ENCODE results near the gene CAMTA1.

Gene CAMTA1

DNA sequence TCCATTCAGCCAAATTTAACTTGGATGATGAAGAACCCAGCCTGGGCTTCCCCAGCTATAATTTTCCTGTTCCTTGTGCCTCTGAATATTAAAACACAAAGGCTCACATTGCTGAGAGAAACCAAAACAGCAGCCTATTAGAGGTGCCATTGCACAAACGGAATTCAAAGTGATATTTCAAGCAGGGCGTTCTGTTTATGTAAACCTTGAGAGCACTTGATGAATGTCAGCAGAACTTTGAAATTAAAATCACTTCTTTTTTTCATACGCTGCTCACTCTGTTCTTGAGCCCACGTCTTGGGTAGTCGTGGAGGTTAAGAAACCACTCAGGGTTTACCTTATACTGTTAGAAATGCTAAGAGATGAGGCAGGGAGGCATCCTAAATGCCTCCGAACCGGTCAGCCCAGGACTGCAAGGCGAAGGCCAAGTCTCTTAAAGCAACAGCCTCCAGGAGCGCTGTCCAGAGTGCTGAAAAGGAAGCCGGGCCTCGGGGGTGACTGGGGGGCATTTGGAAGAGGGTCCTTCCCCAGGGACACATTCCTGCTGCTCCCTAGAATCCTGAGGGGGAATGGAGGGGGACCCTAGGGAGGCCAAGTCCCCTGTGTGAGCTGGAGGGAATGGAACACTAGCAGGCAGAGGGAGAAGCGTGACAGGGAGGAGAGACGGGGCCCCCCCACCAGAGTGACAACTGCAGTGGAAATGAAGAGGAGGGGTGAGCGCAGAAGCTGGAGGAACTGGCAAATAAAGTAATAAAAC, 831.0 kb downstream of the CAMTA1 start:
- peak; percentile 49 for DNase-seq (ENCODE audit: low spot score)

DNA sequence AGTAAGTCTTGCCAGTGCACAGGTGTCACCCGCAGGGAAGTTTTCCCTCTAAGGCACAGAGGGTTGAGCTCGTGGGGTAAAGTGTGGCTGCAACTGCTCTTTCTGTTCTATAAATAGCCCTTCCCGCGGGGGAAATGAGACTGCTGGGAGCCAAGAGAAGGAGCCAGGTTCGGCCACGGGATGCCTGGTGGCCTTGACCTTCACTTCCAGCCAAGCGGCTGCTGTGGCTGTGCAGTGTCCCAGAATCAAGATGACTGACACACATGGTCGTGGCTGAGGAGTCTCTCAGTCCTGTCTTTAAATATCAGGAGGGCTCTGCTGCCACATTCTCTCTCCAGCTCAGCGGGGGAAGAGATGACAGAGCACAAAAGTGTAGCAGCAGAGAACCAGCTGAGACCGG, 831.7 kb downstream of the CAMTA1 start:
- no peak for DNase-seq (ENCODE audit: low spot score)

DNA sequence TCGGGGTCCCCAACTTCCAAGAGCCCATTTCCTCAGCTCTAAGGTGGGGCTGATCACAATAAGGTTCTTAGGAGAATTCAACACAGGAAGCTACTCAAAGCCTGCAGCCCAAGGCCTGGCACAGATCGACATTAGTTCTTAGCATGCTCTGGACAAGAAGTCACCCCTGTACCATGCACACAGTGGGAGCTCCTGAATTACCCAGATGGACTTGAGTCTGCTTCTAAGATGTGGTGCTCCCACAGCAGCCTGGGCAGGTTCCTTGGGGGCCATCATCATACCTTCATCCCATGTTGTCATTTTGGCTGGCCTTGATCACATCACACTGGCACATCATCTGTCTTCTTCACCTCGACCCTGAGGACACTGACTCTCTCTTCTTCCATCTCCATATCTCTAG, 832.6 kb downstream of the CAMTA1 start:
- DNase-seq (ENCODE audit: low spot score): no peak

DNA sequence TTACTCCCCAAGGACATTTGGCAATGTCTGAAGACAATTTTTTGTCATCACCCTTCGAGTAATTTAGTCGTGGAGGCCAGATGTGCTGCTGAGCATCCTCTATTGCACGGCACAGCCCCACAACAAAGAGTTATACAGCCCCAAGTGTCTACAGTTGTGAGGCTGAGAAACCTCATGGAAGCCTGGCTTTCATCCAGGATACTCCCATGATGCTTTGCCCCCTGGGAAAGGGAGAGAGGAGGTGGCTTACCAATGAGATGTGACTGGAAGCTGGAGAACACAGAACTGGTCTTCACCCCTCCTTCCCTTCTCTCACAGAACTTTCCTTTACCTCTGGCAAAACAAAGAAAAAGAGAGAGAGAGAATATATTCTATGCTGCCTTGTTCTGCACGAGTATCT, 834.9 kb downstream of the CAMTA1 start:
- DNase-seq (ENCODE audit: low spot score): no peak

DNA sequence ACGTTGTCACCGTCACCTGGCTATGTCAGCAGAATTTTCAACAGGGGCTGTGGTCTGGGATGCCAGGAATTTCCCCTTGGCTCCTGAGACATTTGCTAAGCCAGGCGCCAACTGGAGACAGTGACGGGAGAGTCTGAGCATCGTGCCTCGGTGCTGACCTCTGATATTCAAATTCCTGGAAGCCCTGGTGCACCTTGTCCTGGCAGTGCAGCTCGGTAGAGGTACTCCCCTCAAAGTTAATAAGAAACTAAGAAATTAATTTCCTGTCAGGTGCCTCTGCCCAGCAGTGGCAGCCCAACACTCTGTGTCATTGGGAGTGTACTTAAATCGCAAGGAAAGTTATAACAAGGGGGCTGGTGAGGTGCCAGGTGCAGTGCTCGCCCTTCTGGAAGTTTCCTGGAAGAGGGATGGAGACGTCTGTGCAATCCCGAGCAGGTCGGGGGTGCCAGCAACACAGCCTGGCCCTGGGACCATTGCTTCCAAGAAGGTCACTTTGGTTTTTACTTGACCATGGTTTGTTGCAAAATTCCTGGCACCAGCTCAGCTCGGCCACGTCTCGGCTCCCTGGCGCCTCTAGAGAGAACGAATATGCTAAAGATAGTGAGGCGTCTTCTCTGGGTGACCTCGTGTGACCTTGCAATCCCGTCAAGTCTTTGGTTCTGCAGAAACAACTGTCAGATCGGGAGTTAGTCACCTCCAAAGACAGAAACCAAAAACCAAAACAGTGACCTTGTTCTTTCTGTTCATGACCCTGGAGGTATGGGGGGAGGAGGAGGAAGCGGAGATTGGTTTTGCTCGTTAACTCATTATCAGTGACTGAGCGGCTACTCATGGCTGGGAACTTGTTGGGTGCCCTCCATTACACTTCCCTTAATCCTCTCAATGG, 836.3 kb downstream of the CAMTA1 start:
- no peak for DNase-seq (ENCODE audit: low spot score)

DNA sequence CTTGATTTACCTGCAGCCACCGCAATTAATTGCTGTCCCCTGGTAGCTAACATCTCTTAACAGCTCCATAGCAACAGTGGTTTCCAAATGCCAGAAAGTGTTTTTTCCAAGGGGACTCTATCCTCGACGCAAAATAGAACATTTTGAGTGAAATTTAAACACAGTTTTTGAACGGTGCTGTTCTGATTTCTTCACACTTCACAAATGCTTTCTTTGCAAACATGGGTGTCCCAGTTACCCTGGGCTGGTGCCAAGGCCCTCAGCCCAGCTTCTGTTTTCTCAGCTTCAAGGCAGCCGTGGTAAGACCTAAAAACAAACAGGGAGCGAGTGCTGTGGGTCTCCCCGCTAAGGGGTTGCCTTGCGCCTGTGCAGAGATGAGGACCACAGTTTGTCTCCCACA, 838.6 kb downstream of the CAMTA1 start:
- DNase-seq (ENCODE audit: low spot score): no peak

DNA sequence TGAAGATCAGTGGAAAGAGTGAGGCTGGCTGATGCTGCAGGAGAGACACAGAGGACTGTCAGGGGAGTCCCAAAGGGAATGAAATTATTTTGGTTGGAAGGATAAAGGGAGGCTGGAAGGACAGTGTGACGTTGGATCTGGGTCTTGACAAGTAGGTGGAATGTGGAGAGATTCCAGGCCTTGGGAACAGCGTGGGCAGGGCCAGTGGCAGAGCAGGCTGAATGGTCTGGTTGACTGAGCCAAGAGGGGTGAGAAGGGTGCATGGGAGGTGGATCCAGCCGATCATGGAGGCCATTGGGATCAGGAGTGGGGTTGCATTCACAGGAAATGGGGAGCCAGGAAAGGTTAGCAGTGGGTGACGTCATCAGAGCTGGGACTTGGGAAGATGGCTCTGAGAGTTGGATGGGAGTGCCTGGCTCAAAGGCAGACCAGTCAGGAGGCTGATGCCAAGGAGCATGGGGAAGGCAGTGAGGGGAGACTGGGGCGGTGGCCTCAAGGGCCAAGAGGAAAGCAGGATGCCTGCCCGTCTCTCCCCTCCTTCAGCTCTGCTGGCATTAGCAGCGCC, 839.6 kb downstream of the CAMTA1 start:
- no peak for DNase-seq (ENCODE audit: low spot score)

DNA sequence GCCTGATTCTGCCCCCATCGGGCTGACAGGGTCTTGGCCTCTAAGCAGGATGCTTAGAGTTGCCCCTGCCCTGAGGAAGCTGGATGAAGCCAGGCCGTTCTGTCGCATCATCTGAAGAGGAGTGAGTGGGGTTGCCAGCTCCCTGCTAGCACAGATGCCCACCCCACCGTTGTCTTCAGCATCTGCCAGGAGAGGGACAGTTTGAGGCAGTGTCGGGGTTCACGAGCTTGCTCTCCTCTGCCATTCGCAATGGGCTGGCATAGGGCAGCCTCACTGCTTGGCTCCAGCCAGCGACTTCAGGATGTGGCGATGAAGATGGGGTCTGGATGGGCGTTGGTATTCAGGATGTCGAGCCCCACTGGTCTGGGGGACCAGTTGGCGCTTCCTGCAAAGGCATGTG, 840.1 kb downstream of the CAMTA1 start:
- DNase-seq (ENCODE audit: low spot score): no peak

DNA sequence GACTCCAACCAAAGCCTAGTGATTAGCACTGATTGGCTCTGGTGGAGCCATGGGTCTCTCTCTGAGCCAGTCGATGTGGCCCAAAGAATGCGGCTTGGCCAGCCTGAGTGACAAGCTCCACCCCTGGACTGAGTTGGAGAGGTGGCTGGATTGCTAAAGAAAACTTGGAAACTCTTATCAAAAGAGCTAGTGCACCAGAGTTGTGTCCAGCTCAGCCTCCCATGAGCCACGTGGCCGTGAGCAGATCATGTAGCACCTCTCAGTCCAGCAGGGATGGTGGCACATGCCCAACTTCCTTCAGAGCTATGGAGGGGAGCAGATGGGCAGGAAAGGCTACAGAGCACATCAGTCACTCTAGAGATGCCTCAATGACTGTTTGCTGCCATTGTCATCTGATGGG, 843.0 kb downstream of the CAMTA1 start:
- DNase-seq (ENCODE audit: low spot score): no peak

DNA sequence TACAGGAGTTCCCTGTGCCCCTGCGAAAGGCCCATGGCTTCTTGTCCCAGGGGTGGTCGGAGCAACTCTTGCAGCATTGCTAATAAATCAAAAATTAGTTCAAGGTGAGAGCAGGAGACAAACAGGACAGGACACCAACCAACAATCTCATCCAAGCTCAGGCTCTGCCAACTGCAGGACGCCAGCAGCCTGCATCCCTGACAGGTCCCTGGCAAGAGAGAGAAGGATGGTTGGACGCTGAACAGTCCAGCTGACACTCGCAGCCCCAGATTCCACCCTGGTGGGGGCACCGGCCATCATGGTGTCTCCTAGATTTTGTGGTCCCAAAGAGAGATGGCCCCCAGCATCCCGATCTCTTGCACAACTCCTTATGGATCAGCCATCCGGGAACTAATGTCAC, 843.8 kb downstream of the CAMTA1 start:
- DNase-seq (ENCODE audit: low spot score): no peak

DNA sequence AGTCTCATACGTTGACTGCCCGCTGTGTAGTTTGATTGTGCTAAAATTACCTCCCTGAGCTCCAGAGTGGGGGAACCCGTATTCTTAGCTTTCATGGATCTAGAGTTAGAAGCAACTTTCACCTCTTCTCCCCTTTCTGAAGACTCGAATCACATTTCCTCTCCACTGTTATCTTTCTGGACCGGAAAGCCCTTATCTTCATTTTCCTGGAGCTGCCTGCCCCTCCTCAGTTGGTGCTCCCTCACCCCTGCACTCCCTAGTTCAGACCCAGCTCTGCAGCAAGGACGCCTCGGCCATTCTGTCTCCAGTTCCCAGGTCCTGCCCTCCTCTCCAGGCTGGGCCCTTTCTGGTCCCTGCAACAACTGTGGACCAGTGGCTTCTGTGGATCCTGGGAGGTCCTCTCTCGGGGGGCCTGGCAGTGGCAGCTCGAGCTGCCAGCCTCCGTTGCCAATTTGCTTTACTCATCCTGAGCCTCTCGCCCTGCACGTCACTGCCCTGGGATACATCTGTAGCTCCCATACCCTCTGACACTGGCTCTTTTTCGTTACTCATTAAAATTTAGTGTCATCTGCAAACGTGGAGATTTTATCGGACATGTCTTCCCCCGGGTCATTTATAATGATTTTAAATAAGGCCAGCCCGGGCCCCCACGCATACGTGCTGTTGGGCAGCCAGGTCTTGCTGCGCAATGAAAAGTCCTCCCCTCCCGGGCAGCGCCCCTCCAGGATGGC, 844.4 kb downstream of the CAMTA1 start:
- DNase-seq (ENCODE audit: low spot score): no peak

DNA sequence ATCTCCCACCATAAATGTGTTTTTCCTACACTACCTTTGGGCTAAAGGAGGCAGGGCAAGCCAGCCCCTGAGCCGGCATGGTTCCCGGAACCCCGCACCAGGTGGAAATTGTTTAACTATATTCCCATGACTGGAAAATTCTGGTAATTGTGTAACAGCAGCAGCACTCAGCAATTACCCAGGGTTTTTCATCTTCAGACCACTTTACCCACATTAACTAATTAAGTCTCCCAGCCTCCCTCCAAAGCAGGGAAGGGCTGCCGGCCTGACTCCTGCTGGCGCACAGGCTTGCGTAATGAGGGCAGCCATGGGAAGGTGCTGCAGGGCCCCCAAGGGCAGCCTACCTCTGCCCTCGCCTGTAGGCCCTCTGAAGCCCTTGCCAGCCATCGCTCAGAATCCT, 845.1 kb downstream of the CAMTA1 start:
- DNase-seq (ENCODE audit: low spot score): no peak

DNA sequence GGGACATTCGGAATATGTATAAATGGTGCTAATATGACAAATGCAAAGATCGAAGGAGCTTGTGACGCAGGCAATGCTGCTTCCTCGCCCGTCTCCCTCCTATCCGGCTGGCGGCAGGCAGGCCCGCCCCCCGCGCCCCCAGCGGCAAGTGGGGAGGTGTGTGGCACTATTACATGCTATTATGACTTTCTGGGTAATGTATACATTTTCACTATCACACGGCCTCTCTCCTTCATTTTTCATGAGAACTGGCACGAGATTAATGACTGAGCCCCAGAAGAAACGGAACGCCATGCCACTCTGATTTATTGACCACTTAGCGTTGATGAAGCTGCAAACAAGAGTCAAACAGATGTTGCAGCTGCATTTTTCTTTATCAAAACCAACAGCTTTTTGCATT, 846.9 kb downstream of the CAMTA1 start:
- DNase-seq (ENCODE audit: low spot score): no peak

DNA sequence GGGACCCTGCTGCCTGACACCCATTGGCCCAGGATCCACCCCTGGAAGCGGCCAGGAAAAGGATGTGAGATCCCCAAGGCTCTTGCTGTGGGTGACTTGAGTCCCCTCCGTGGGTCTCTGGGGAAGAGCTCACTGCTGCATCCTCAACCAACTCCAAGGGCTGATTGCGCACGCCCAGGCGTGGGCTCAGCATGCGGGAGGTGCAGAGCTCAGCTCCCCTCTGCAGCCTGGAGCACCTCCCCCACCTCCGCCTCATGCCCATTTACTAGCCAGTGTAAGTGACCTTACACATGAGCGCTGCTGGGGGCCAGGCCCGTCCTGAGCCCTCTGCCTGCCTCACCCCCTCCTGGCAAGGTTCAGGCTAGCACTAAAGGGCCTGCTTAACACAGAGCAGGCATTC, 847.4 kb downstream of the CAMTA1 start:
- no peak for DNase-seq (ENCODE audit: low spot score)

DNA sequence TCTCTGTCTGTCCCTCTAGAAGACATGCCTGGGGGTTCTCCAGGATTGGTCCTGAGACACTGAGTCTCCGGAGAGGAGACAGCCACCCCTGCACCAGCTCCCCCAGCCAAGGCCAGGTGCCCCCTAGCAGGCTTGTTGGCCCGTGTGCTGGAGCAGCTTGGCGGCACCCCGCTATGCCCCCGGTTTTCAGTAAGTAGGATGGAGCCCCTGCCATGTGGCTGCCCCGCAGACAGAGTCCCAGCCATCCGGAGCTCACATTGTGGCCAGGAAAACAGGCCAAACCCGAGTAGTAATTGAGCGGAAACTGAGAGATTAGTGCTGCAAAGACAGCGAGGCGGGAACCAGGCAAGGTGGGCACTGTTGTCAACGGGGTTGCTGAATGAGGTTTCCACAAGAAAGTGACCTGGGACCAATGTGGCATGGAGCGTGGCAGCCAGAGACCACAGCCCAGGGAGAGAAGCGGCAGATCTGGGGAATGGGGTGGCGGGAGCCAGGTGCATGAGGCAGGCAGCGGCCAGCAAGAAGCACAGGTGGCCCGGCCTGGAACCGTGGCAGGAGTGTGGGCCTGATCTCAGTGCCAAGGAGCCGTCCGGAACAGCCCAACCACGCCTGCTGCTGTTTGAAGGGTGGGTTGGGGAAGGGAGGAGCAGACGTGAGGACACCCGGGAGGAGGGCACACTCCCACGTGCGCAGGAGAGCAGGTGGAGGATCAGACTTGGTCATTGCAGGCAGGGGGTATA, 848.4 kb downstream of the CAMTA1 start:
- no peak for DNase-seq (ENCODE audit: low spot score)

DNA sequence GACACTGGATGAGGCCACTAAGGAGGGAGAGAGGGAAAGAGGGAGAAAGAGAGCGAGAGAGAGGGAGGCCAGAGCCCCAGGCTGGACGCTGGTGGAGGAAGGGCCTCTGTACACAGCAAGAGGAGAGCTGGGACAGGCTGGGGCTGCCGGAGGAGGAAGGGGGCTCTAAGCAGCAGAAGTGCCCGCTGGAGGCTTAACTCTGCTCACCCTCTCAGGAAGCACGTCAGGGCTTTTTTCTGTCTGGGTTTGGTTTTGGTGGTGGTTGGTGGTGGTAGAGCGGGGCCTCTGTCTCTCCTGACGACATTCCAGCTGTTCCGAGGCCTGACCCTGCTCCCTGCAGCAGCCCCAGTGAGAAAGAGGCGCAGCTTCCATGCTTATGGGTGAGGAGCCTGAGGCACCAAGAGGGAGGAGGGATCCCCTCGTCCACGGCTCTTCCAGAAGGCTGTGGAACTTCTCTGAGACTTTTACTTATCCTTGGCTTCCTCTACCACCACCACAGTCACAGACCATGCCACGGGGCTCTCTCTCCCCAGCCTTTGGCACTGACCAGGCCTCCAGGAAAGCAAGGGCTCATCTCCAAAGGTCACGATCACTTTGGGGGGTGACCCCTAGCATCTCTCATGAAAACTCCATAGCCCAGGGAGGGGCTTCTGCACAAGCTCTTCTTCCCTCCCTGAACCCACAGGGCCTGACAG, 849.4 kb downstream of the CAMTA1 start:
- DNase-seq (ENCODE audit: low spot score): no peak

DNA sequence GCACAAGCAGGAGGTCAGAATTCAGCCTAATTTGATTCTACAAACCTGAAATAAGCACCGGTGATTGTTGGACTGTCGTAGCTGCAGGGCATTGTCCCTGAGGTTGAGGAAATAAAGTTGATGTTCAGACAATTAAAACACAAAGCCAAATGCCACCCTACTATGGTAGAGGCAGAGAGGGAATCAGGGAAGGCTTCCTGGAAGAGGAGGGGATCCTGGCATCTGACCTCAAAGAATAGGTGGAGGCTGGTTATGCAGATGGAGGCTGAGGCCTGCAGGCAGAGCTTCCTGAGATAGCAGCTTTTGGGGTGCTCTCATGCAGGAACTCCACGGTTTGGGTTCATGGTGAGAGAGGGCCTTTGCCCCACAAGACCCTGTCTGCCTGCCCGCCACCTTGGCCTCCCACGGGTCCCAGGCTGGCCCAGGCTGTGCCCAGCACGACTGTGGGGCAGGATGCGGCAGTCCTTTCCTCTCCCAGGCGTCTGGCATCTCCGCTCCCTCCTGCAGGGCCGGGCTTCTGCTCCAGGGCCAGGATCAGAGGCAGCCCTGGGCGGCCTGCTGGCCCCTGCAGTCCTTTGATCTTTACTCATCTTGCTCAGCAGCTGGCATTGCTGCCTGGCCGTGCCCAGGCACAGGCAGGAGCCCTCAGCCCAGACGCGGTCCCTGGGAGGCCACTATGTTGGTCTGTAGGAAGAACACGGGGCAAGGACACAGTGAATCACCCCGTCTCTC, 851.7 kb downstream of the CAMTA1 start:
- no peak for DNase-seq (ENCODE audit: low spot score)

DNA sequence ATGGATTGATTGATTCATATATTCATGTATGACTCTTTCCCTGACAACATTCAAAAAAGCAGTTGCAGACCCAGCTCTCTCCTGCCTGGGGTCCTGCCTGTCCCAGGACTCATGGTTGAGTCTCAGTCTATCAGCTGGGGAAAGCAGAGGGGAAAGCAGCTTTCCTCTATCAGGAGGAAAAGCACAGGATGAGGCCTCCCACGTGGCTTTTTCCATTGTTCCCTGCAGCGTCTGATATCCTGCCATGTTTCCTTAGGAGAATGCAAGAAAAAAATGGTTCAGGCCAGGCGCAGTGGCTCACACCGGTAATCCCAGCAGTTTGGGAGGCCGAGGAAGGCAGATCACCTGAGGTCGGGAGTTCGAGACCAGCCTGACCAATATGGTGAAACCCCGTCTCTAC, 852.8 kb downstream of the CAMTA1 start:
- DNase-seq (ENCODE audit: low spot score): no peak

DNA sequence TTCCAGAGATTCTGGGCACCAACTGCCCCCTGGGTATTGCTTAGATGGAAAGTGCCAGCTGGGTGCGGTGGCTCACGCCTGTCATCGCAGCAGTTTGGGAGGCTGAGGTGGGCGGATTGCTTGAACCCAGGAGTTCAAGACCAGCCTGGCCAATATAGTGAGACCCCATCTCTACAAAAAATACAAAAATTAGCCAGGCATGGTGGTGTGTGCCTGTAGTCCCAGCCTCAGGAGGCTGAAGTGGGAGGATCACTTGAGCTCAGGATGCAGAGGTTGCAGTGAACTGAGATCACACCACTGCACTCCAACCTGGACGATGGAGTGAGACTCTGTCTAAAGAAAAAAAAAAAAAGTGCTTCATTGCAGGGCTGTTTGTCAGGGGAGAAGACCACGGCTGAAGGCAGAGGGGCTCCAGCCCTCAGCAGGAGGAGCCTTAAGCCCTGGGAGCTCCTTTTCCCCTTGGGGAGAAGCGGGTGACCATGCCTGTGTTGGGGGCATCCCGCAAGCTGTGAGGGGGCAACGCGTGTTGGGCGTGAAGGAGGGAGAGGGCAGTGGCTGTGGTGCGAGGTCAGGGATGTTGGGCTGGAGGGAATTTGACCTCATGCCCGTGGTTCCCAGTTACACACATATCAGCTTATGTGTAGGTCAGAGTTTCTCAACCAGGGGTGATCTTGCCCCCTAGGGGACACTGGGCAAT, 854.3 kb downstream of the CAMTA1 start:
- DNase-seq (ENCODE audit: low spot score): no peak

DNA sequence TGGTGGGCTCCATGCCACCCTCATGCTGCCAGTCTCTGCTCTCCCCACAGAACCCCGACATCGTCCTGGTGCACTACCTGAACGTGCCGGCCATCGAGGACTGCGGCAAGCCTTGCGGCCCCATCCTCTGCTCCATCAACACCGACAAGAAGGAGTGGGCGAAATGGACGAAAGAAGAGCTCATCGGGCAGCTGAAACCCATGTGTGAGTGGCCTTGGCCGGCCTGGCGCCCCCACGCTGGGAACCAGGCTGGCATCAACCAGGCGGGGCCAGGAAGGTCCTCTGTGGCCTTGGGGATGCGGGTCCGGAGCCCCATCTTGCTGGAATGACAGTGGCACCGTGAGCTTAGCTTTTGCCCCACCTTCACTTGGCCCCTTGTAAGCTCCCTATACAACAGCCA, 855.1 kb downstream of the CAMTA1 start:
- no peak for DNase-seq (ENCODE audit: low spot score)

All from HuH-7.5 (cell line).